Neuron (in vitro differentiated cells): Measurements from ENCODE around the gene TCF20.

ENCODE experiments used
- H2AFZ ChIP-seq: one replicate; pipeline ENCODE4 v1.6.1; 2013; ENCODE audit warnings: low read depth, mild to moderate bottlenecking, inconsistent platforms, low read length, moderate library complexity
- H3K27me3 ChIP-seq: one replicate; pipeline ENCODE4 v1.6.1; 2013; ENCODE audit warnings: low read length; ENCODE audit not compliant: insufficient read depth
- H3K36me3 ChIP-seq: one replicate; pipeline ENCODE4 v1.6.1; 2013; ENCODE audit warnings: low read length; ENCODE audit not compliant: insufficient read depth
- H3K4me1 ChIP-seq: one replicate; pipeline ENCODE4 v1.6.1; 2013; ENCODE audit warnings: low read length; ENCODE audit not compliant: insufficient read depth
- H3K4me3 ChIP-seq: 2 replicates; pipeline ENCODE4 v1.5.1; 2013; ENCODE audit warnings: mild to moderate bottlenecking, low read length, moderate library complexity
- H3K9me3 ChIP-seq: one replicate; pipeline ENCODE4 v1.6.1; 2013; ENCODE audit warnings: low read length

Gene TCF20

GRCh38 chr22:42294034-42294985 lies 23.9 kb upstream of the TCF20 start:
- no peaks in the 10 kb centered on the region for H3K27me3 ChIP-seq

DNA sequence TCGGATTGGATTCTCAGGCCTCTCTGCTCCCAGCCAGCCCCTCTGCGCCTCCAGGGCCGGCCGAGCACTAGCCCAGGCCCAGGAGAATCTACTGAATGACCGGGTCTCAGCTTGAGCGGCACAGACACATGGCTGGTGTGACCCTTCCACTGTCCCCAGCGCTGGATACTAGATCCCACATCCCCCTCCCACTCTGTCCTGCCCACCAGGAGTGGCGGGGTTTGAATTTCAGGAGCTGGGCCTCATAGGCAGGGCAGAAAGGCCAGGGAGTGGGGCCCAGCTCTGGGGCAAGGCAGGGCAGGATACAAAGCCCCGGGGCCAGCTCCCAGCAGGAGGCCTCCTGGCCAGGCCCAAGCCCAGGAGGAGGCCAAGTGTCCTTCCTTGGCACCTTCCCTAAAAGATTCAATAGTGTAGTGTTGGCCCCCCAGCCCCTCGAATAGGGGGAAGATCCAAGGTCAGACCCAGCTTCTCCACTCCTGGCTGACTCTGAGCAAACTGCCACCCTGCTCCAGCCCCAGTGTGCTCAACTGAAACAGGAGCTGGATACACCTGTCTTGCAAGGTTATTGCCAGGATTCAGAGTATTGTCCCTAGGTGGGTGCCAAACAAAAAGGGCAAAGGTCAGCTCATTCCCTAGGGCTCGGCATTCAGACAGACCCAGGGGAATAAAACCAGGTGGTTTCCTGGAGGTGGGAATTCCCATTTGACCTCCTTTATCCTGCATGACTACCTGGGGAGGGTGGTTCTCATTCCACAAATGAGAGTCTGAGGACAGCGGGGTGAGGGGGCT lies 22.5 kb upstream of the TCF20 start:
- no peaks in the 10 kb centered on the region for H3K27me3 ChIP-seq
- H3K4me1 ChIP-seq = peaks cover 53% of the 10 kb centered on the region
- H3K9me3 ChIP-seq = no peaks in the 10 kb centered on the region
- no peaks in the 10 kb centered on the region for H3K36me3 ChIP-seq
- H2AFZ ChIP-seq = no peak overlapping the region
- no peak overlapping the region for H3K4me3 ChIP-seq

More at GRCh38 chr22:42294034-42294985, 23.9 kb upstream of the TCF20 start:
- H2AFZ ChIP-seq = no peak overlapping the region
- peaks cover 56% of the 10 kb centered on the region for H3K4me1 ChIP-seq
- H3K9me3 ChIP-seq = no peaks in the 10 kb centered on the region
- H3K4me3 ChIP-seq = no peak overlapping the region
- H3K36me3 ChIP-seq = no peaks in the 10 kb centered on the region

DNA sequence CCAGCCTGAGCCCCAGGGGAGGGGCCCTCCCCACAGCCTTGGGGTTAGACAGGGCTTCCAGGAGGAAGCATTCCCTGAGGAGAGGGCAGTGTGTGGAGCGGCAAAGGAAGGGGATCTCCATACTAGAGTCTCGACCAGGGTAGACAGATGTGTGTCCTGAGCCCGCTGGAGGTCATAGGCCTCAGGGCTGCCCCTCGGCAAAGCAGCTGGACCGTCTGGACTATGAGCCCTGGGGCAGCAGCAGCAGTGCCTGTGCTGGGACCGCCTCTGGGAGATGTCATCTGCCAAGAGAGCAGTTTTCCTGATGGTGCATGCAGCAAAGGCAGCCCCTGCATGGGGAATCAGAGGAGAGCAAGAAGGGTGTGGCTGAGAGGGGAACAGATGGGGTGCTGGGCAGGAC lies 20.8 kb upstream of the TCF20 start:
- H2AFZ ChIP-seq = no peak overlapping the region
- no peaks in the 10 kb centered on the region for H3K9me3 ChIP-seq
- H3K27me3 ChIP-seq = no peaks in the 10 kb centered on the region
- no peak overlapping the region for H3K4me3 ChIP-seq
- no peaks in the 10 kb centered on the region for H3K36me3 ChIP-seq
- peaks cover 53% of the 10 kb centered on the region for H3K4me1 ChIP-seq

- no peak overlapping the region for H3K4me3 ChIP-seq
- H2AFZ ChIP-seq = no peak overlapping the region
- no peaks in the 10 kb centered on the region for H3K27me3 ChIP-seq
- no peaks in the 10 kb centered on the region for H3K36me3 ChIP-seq
- no peaks in the 10 kb centered on the region for H3K9me3 ChIP-seq
- H3K4me1 ChIP-seq = peaks cover 53% of the 10 kb centered on the region
Measured at GRCh38 chr22:42289671-42290541, 19.5 kb upstream of the TCF20 start.

DNA sequence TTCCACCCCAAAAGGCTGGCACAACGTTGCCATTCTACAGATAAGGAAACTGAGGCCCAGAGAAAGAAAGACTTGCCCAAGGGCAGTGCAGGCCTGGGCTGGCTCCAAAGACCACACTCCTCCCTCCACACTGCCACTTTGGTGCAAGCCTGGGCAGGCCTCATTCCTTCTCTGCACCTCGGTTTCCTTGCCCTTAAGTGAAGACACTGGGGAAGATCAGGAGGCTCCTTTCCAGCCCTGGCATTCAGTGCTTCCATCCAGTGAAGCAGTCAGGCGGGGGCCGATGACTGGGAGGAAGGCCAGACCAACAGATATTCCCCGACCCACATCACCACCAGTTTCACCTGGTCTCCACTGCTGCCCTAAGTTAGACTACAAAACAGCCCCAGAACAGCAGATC lies 18.3 kb upstream of the TCF20 start:
- no peaks in the 10 kb centered on the region for H3K27me3 ChIP-seq
- peaks cover 53% of the 10 kb centered on the region for H3K4me1 ChIP-seq
- no peaks in the 10 kb centered on the region for H3K9me3 ChIP-seq
- H3K4me3 ChIP-seq = no peak overlapping the region
- no peaks in the 10 kb centered on the region for H3K36me3 ChIP-seq
- H2AFZ ChIP-seq = no peak overlapping the region

GRCh38 chr22:42287174-42287890 lies 16.9 kb upstream of the TCF20 start:
- H3K9me3 ChIP-seq = no peaks in the 10 kb centered on the region
- H3K27me3 ChIP-seq = no peaks in the 10 kb centered on the region
- H3K4me1 ChIP-seq = peaks cover 48% of the 10 kb centered on the region
- H3K4me3 ChIP-seq = no peak overlapping the region
- no peaks in the 10 kb centered on the region for H3K36me3 ChIP-seq
- H2AFZ ChIP-seq = no peak overlapping the region

DNA sequence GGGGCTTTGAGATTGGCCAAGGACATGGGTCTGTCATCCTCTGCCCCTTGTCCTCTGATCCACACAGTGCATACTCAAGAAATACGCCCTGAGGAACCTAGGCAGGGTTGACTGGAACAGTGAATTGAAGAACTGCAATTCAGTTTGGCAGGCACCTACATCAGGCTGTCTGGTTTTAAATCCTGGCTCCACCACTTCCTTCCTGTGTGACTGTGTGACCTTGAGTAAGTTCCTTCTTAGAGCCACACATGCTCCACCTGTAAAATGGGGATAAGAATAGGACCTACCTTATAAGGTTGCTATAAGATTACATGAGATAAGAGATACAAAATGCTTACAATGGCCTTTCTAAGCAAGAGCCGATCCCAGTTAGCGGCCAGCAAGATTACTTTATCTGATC lies 15.8 kb upstream of the TCF20 start:
- H3K36me3 ChIP-seq = no peaks in the 10 kb centered on the region
- no peak overlapping the region for H3K4me3 ChIP-seq
- H2AFZ ChIP-seq = no peak overlapping the region
- H3K27me3 ChIP-seq = no peaks in the 10 kb centered on the region
- no peaks in the 10 kb centered on the region for H3K9me3 ChIP-seq
- H3K4me1 ChIP-seq = peaks cover 49% of the 10 kb centered on the region

DNA sequence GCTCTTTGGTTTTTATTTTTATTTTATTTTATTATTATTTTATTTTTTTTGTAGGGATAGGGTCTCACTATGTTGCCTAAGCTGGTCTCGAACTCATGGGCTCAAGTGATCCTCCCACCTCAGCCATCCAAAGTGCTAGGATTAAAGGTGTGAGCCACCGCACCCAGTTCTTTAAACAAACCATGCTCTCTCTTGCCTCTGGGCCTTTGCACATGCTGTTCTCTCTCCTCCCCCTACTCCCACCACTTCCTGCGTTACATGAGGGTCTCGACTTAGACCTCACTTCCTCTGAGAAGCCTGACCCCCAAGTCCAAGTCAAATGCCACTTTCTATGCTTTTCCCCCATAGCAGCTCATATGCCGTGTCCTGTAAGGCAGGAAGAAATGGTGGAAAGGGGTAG lies 15.2 kb upstream of the TCF20 start:
- Histone ChIP-seq H3K4me3 (no peak overlapping the region), H3K9me3 (no peaks in the 10 kb centered on the region), H2AFZ (no peak overlapping the region), H3K36me3 (no peaks in the 10 kb centered on the region), H3K4me1 (peaks cover 44% of the 10 kb centered on the region), H3K27me3 (no peaks in the 10 kb centered on the region)

DNA sequence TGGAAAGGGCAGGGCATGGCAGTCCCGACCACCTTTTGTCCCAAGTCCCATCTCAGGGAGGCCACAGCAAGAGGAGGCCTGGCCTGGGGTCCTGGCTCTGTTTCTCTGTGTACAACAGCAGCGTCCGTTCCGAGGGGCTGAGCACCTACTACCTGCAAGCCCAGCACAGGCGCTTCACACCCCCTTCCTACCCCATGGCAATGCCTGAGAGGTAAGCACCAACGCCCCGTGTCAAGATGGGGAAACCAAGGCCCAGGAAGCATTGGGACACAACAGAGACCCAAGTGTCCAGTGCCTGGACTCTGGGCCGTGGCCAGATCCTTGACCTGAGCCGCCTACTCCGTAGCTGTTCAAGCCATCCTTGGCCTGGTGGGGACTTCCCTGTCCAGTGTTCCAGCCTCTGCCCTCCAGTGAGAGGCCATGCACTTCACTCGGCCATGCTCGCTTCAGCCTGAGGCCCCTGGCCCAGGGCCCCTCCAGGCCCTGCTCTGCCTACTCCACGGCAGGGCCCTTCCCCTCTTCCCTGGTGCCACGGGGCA lies 14.3 kb upstream of the TCF20 start:
- no peaks in the 10 kb centered on the region for H3K27me3 ChIP-seq
- H2AFZ ChIP-seq = no peak overlapping the region
- peaks cover 35% of the 10 kb centered on the region for H3K4me1 ChIP-seq
- H3K4me3 ChIP-seq = no peak overlapping the region
- no peaks in the 10 kb centered on the region for H3K36me3 ChIP-seq
- H3K9me3 ChIP-seq = no peaks in the 10 kb centered on the region

DNA sequence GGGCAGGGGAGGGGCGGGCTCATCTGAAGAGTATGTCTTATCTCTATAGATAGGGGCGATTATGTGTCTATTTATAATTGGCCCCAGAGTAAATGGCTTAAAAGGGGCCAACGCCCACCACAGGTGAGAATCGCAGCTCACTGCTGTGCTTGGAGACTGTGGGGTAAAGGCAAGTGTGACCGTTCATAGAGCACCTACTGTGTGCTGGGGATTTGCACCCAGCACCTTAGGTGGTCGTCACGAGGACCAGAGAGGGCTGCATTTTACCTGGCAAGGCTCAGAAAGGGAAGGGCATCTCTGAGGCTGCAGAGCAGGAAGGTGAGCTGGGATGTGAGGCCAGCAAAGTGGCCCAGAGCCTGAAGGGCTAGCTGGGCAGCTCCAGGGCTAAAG lies 13.7 kb upstream of the TCF20 start:
- Histone ChIP-seq H3K27me3 (no peaks in the 10 kb centered on the region), H3K4me1 (peaks cover 31% of the 10 kb centered on the region), H3K9me3 (no peaks in the 10 kb centered on the region), H3K36me3 (no peaks in the 10 kb centered on the region), H2AFZ (no peak overlapping the region), H3K4me3 (peak overlapping the region; percentile 37)

- Histone ChIP-seq H3K4me1 (peaks cover 31% of the 10 kb centered on the region), H3K9me3 (no peaks in the 10 kb centered on the region), H2AFZ (peak overlapping the region; percentile 0), H3K36me3 (no peaks in the 10 kb centered on the region), H3K27me3 (no peaks in the 10 kb centered on the region), H3K4me3 (peak overlapping the region; percentile 37)
Measured at GRCh38 chr22:42283278-42284201, 13.1 kb upstream of the TCF20 start.
